Ovary (tissue), 3 donors: ENCODE results near the gene DOCK1.

Experiments
- EP300 ChIP-seq: sonication (generic); formaldehyde crosslinking; IDR thresholded peaks from one replicate; pipeline ENCODE4 v1.6.1; 2017; ENCODE audit warnings: antibody characterized with exemption
- POLR2A ChIP-seq: fragments of 450-650 bp; IDR thresholded peaks from one replicate; pipeline ENCODE4 v1.6.1; 2017; ENCODE audit warnings: antibody characterized with exemption, mild to moderate bottlenecking, moderate library complexity
- TF ChIP-seq, protein P1 (sequence below), 3 donors: fragments of 450-650 bp in 2 of 3; fragments of 200-600 bp in 1 of 3; IDR thresholded peaks; one replicate each; pipeline versions ENCODE4 v1.5.1 to v1.8.0; 2016 to 2022; ENCODE audit warnings: antibody characterized with exemption in 3 of 3, mild to moderate bottlenecking in 1 of 3
- donor health status: DM: no; HTN: no; CAD: no.

DNA sequence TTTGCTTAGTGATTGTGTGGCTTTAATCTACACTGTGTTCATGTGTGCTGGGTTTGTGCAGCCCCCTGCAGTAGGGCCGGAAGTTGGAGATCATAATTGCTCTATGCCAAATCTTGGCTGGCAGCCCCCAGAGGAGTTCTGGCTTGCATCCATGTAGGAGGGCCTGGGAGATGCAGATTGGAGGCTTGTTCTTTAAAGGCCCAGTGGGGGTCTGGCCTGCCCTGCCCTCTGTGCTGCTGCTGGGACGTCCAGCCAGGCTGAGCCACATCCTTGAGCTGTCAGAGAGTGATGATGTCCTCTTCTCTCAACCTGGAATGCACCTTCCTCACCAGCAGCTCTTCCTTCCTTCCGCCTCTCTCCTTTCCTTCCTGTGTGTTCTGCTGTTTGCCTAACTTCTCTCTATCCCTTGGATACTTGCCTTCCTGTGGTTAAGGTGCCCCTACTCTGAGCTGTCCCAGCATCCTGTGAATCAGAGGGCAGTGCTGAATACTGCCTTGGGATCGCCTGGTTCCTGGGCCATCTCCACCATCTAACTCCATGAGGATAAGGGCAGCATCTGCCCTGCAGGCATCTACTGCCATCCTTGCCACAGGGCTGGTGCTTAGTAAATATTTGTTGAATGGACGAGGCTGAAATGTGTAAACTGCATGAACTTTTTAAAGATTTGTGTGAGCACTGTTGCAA lies 30.2 kb downstream of the DOCK1 start:
- TF ChIP-seq, protein P1, sequence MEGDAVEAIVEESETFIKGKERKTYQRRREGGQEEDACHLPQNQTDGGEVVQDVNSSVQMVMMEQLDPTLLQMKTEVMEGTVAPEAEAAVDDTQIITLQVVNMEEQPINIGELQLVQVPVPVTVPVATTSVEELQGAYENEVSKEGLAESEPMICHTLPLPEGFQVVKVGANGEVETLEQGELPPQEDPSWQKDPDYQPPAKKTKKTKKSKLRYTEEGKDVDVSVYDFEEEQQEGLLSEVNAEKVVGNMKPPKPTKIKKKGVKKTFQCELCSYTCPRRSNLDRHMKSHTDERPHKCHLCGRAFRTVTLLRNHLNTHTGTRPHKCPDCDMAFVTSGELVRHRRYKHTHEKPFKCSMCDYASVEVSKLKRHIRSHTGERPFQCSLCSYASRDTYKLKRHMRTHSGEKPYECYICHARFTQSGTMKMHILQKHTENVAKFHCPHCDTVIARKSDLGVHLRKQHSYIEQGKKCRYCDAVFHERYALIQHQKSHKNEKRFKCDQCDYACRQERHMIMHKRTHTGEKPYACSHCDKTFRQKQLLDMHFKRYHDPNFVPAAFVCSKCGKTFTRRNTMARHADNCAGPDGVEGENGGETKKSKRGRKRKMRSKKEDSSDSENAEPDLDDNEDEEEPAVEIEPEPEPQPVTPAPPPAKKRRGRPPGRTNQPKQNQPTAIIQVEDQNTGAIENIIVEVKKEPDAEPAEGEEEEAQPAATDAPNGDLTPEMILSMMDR (IDR thresholded peaks at IDR 0.05) = no peak
- TF ChIP-seq POLR2A = no peak
- TF ChIP-seq EP300 = no peak
